CD1c-positive myeloid dendritic cell (primary cell): ENCODE measurements around the gene S100A3.
"Not testable (repeated sequence)": the region's sequence is repeated elsewhere in the genome, so short reads cannot be mapped to it uniquely, and the experiment has no call there.

ENCODE experiments used
- DNase-seq: peaks from one replicate; pipeline ENCODE4 v3.0.0-alpha.2; 2016; ENCODE audit errors: extremely low spot score

The S100A3 gene

DNA sequence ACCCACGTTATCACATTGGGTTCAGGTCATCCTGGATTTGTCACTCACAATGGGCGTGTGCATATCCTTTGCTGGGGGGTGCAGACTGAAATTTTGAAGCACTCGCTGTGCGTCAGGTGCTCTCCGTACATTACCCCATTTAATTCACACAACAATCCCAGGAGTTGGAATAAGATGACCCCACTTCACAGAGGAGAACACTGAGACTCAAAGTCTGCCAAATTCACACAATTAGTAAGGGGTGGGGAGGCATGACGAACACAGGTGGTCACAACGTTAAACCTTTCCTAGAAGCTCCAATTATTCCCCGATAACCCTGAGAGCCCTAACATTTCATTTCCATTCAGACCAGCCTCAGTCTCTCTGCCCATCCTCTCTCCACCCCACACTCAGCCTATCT, 20.4 kb upstream of the S100A3 start:
- DNase-seq: no peak

DNA sequence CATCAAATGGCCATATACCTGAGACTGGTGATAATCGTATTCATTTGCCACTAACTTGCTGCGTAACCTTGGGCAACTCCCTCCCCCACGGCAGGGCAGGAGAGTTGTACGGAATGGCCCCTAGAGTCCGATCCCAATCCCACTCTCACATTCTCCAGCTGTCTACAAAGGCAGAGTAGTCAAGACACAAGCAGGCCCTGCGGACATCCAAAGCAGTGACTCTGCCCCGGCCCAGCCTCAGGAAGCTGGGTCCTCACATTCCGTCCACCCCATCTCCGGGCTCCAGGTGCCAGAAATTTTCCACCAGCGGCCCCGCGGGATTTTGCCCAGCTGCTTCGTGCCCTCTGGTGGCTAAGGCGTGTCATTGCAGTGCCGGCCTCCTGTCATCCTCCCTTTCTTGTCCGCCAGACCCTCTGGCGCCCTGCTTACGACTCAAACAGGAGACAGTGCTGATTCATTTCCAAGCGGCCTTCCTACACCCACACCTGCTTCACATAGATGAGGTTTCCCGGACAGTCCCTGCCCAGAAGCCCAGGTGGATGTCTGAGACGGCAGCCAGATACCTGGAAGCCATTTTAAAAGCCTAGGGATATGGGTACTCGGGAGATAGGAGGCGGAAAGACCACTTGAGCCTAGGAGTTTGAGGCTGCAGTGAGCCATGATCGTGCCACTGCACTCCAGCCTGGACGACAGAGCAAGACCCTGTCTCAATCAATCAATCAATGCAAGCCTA, 19.5 kb upstream of the S100A3 start:
- DNase-seq: peak; percentile 89

- DNase-seq: peak; percentile 34
Observed at GRCh38 chr1:153567621-153568366, 18.7 kb upstream of the S100A3 start.

DNA sequence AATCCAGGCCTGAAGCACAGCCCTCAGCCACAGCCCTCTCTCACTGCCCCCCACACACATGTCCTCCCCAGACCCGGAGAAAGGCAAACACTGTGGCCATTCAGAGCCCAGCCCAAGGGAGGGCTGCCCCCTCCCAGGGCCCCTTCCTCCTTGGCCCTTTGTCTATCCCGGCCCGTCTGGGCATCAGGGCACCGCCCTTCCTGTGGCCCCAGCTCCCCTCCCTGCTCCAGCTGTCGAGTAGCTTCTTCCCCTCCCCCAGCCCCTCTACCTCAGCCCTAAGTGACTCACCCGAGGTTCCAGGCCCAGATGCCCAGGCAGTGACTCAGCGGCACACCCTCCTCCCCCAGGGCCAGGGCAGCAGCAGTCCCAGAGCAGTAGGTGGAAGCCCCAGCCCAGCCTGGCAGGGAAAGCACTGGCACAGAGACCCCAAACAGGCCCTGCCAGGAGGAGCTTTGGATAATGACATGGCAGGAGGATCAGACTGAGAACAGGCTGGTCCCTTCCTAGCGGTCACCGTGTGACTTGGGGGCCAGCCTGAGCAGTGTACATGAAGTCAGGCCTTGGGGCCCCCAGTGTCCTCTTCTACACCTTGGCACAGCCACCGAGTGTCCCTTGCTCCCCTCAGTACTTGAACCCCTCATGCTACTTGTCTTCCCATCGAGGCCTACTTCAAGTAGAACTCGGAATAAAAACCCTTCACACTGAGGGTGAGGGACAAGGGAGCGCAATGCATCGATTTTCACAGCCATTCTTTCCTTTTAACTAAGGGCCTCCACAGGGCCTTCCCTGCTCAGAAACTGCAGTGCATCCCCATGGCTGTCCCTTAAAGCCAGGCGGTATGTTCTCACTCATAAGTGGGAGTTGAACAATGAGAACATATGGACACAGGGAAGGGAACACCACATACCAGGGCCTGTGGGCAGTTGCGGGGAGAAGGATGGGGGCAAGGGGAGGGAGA, 17.6 kb upstream of the S100A3 start:
- DNase-seq: peak; percentile 94

DNA sequence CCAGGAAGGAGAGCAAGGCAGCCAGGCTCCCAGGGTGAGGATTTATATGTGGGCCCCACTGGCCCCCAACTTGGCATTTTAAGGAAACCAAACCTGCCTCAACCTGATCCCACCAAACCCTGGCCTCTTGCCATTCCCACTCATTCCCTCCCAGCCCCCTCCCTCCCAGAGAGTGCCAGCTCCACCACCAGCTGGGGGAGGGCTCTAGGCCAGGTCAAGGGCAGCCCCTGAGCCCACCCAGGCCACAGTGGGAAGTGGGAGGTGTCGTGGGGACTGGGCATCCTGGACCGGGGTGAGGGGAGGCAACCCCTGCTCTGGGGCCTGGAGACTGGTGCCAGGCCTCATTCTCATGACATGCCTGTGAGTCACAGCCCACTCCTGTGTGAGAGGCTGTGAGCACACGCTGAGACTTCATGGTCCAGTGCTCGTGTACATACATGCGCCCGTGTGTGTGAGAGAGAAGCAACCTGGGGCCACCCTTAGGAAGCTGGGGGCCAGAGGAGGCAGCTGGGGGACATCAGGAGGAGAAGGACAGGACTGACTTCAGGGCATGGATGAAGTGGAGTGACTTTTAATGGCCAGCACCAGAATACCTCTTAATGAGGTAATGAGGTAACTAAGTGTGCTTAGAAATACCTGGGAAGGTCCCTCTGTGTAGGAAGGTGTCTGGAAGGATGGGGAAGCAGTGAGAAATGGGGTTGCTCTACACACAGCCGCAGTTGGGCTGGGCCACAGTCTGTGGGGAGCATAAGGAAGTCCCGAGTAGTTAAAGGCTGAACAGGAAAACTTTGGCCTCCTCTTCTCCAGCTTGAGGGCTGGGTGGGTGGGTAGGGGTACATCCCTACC, 16.7 kb upstream of the S100A3 start, which contains the start of gene S100A2:
Gene S100A2, minus strand, starts transcription at position 316 of the 846 bp plus-strand sequence. CDS start 1,967 bp downstream, outside the sequence.
- DNase-seq: peak; percentile 68

DNA sequence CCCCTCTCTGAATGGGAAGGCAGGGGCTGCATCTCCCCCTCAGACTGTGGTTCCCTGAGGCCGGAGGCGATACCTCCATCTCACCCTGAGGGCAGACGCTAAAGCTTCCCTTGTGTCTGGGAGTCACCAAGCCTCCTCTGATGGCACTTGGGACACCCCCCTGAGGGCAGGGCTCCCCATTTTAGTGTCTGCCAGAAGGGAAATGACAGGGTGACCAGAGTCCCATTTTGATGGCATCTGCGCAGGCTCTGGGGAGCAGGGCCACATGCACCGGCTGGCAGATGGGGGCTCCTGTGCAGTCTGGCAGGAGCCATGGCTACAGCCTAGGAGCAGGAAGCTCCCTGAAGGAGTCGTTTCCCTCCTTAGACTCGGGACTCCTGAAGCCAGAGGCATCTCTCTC, 14.9 kb upstream of the S100A3 start:
- DNase-seq: no peak

DNA sequence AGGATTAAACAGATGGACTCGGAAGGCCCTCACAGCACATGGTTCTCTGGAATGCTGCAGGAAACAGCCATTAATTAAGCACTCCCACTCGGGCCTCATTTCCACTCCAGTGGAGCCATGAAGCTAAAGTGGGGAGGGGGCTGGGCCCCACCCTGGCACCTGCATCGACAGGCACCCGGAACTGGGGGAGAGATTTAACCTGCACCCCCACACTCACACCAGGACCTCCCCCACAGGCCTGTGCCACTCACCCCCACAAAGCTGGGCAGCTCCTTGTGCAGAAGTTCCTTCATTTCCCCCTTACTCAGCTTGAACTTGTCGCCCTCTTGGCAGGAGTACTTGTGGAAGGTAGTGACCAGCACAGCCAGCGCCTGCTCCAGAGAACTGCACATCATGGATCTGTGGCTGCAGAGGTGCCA, 14.4 kb upstream of the S100A3 start:
- peak; percentile 43 for DNase-seq

DNA sequence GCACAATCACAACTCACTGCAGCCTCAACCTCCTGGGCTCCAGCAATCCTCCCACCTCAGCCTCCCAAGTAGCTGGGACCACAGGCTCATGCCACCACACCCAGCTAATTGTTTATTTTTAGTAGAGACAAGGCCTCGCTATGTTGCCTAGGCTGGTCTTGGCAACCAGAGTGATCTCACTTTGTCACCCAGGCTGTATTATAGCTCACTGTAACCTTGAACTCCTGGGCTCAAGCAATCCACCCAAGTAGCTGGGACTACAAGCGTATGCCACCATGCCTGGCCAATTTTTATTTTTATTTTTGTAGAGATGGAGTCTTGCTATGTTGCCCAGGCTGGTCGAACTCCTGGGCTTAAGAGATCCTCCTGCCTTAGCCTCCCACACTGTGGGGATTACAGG, 13.0 kb upstream of the S100A3 start:
- not testable (repeated sequence) for DNase-seq

- no peak for DNase-seq
Observed at GRCh38 chr1:153561466-153561985, 12.5 kb upstream of the S100A3 start.

- DNase-seq: no peak
Observed at GRCh38 chr1:153560771-153561465, 11.9 kb upstream of the S100A3 start.

GRCh38 chr1:153560241-153560640, 11.2 kb upstream of the S100A3 start:
- no peak for DNase-seq

DNA sequence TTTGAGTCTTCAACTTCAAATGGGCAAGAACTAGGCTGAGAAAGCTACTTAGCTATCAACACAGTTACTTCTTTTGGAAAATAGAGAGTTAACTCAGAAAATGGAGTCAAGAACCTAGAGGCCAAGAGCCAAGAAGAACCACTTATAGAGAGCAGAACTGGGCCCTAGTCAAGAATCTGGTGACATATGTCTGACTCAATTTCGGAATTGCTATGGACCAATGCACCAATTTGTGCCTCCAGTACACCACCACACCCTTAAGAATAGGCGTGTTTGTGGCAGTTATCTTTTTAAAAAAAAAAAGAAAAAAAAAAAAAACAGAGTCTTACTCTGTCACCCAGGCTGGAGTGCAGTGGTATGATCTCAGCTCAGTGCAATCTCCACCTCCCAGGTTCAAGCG, 8.8 kb upstream of the S100A3 start:
- DNase-seq: no peak

DNA sequence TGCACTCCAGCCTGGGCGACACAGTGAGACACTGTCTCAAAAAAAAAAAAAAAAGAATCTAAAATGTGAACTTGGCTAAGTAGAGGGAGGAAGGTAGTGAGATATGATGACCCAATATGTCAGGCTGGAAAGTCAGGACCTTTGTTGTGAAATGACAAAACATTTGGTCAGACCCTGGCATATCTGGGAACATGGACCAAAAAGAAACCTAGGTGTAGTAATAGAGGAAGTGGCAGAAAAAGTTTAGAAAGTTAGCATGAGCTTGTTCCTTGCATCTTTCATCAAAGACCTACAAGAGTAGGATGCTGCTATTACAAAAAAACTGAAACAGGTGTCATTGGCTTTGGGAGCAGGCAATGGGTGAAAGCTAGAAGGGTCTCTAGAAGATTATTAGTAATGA, 7.3 kb upstream of the S100A3 start:
- DNase-seq: no peak

- no peak for DNase-seq
Observed at GRCh38 chr1:153553830-153554541, 4.9 kb upstream of the S100A3 start.

DNA sequence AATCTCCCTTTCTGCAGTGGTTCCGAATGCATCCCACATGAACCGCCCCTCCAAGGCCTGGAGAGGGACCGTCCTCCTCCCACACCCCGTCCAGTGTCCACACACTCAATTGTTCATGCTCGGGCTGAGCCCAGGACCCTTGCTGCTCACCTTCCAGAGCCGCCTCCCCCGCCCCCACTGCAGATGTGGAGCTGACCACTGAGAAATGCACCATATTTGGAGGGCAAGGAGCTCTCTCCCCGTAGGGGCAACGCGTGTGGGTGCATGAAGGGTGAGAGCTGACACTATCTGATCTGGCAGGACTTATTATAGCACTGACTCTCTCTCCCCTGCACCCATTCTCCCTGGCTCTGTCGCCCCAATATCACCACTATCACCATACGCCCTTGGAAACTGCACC, 4.0 kb upstream of the S100A3 start:
- no peak for DNase-seq

GRCh38 chr1:153552335-153552734, 3.3 kb upstream of the S100A3 start:
- no peak for DNase-seq

GRCh38 chr1:153550827-153551500, 1.9 kb upstream of the S100A3 start:
- DNase-seq: peak; percentile 85

DNA sequence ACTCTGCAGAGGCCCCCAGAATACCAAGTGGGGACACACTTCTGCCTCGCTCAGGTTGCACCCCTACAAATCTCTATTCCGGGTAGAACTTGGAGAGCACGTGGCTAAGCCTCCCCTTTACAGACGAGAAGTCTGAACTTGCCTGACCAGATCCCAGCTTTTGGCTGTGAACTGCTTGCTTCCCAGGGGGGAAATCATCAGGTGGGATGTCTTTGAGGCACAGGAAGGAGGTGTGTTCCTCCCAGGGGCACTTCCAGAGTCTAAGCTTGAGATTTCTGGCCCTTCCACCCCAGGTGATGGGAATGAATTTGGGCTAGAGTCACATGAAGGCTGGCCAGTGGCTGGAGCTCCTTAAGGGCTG, 1.3 kb upstream of the S100A3 start:
- no peak for DNase-seq

- DNase-seq: no peak
Observed at GRCh38 chr1:153549741-153550397, 811 bp upstream of the S100A3 start.
